Pancreas (tissue), 10 donors: Measurements from ENCODE around the gene KPNB1. TPM values are rescaled to one million over a fixed set of nuclear protein-coding genes. Genes with fewer than 3 reads are reported as not detected.

Source experiments
- ATAC-seq, 4 donors: fragments of 200-7000 bp; cut with Tn5 transposase; one replicate each; pipeline versions ENCODE4 v1.8.0 to v1.9.1; 2020; ENCODE audit warnings: mild to moderate bottlenecking in 4 of 4, moderate library complexity in 4 of 4
- DNase-seq, 6 donors: peaks; one replicate each; pipeline ENCODE4 v3.0.0-alpha.2; 2020
- FAIRE-seq: peaks from 2 replicates; lab custom pipeline; 2012; peaks lifted over from hg19 to GRCh38; lab: Jason Lieb, UNC
- H3K27ac ChIP-seq, 4 donors: fragments of 200-600 bp; sonication (generic); 1 replicate in 3 of 4; 2 replicates in 1 of 4; pipeline versions ENCODE4 v1.5.0 to v1.8.0; 2020
- H3K27me3 ChIP-seq, 4 donors: fragments of 200-600 bp; one replicate each; pipeline ENCODE4 v1.8.0; 2021
- H3K36me3 ChIP-seq, 3 donors: fragments of 200-600 bp; sonication (generic) in 1 of 3; one replicate each; pipeline versions ENCODE4 v1.5.0 to v1.8.0; 2020 to 2021
- H3K4me1 ChIP-seq, 3 donors: fragments of 200-600 bp; one replicate each; pipeline ENCODE4 v1.8.0; 2021
- H3K4me3 ChIP-seq, 4 donors: fragments of 200-600 bp; sonication (generic) in 2 of 4; one replicate each; pipeline versions ENCODE4 v1.5.0 to v1.8.0; 2020 to 2021
- H3K9me3 ChIP-seq, 4 donors: fragments of 200-600 bp; one replicate each; pipeline ENCODE4 v1.8.0; 2021
- CTCF ChIP-seq, 4 donors: fragments of 200-600 bp; sonication (generic) in 3 of 4; IDR thresholded peaks; one replicate each; pipeline versions ENCODE4 v1.5.0 to v1.8.0; 2021; ENCODE audit warnings: antibody characterized with exemption in 4 of 4
- WGBS, 2 donors: extraction: QIAGEN DNeasy Blood & Tissue Kit; methylation state at CpG; one replicate each; pipeline ENCODE4 v1.1.7; 2013; 5-methylcytosine and 5-hydroxymethylcytosine counted together
- intact Hi-C, 3 donors: fragments of 100-400 bp; cut with DNase I; formaldehyde crosslinking; loops; one replicate each; pipeline versions ENCODE4 v1.11.1 to v1.14.2; 2022
- polyA plus RNA-seq, 2 donors: library from polyadenylated mRNA; stranded (reverse); fragments of 200-250 nt; gene quantifications; one replicate each; pipeline ENCODE4 v1.2.3, GENCODE V29; 2013
- total RNA-seq, 6 donors: library from RNA; stranded (reverse); fragmentation: NEBNext Ultra II Directional in 4 of 6; extraction: Animal tissue kit (Norgen Biotek cat#: 25700) in 4 of 6; gene quantifications; one replicate each; pipeline versions ENCODE4 v1.2.1 to v1.2.4, GENCODE V29; 2021 to 2023
- donor health status: healthy with polysubstance abuse.
- donor health status: DM: no; HTN: no; CAD: no; lungs with moderate emphysema.
- donor health status: DM: no; HTN: no; CAD: no.
- donor health status: control.
- donor health status: control.
- donor health status: Bipolar disorder and iron deficiency.
- donor health status: DM: yes; HTN: yes; CAD: no.
- donor health status: DM: no; HTN: no; CAD: no.
- donor health status: DM: no; HTN: no; CAD: no.
- donor health status: DM: yes; HTN: yes; CAD: no.

Gene KPNB1
- total and polyA plus RNA-seq, 8 donors = 18.1 to 126 (median 115) TPM

- DNase-seq (peak in 3 of 6 donors; percentile 64 to 89 (median 65)), FAIRE-seq (no peak), ATAC-seq (peak in 3 of 4 donors; percentile 24 to 40 (median 29))
- H3K4me3 ChIP-seq = no peak overlapping the region
- H3K4me1 ChIP-seq = no peaks in the 10 kb centered on the region
- H3K9me3 ChIP-seq = no peaks in the 10 kb centered on the region
- no peak overlapping the region for H3K27ac ChIP-seq
- peak; percentile 91 to 93 (median 92) for TF ChIP-seq CTCF (IDR thresholded peaks at IDR 0.05)
- no peaks in the 10 kb centered on the region for H3K27me3 ChIP-seq
- intact Hi-C loops = loop anchor here in 1 of 3 donors (10.0 kb wide), 1 partner anchor 106 kb away; no protein-coding TSS in a partner anchor
- H3K36me3 ChIP-seq = no peaks in the 10 kb centered on the region
- WGBS, 2 donors = 57% methylated on average over 25 of the region's 25 CpGs
Measured at GRCh38 chr17:47698749-47699535, 49.2 kb downstream of the KPNB1 start.

- Histone ChIP-seq H3K27me3 (no peaks in the 10 kb centered on the region), H3K27ac (no peak overlapping the region), H3K9me3 (no peaks in the 10 kb centered on the region), H3K4me3 (no peak overlapping the region), H3K36me3 (no peaks in the 10 kb centered on the region), H3K4me1 (no peaks in the 10 kb centered on the region)
- TF ChIP-seq CTCF (IDR thresholded peaks at IDR 0.05) = no peak
- ATAC-seq (no peak), DNase-seq (peak in 1 of 6 donors; percentile 43), FAIRE-seq (no peak)
- 95 to 96% methylated on average over 4 of the region's 4 CpGs for WGBS, 2 donors
- intact Hi-C loops = loop anchor here in 1 of 3 donors (10.0 kb wide), 1 partner anchor 105 kb away; no protein-coding TSS in a partner anchor
Measured at GRCh38 chr17:47699536-47699840, 49.8 kb downstream of the KPNB1 start.

- FAIRE-seq (no peak), ATAC-seq (no peak), DNase-seq (peak in 1 of 6 donors; percentile 23)
- Histone ChIP-seq H3K4me3 (no peak overlapping the region), H3K4me1 (no peaks in the 10 kb centered on the region), H3K27ac (no peak overlapping the region), H3K27me3 (no peaks in the 10 kb centered on the region), H3K9me3 (no peaks in the 10 kb centered on the region), H3K36me3 (no peaks in the 10 kb centered on the region)
- TF ChIP-seq CTCF (IDR thresholded peaks at IDR 0.05) = no peak
- 84 to 88% methylated on average over 13 of the region's 13 CpGs for WGBS, 2 donors
- intact Hi-C loops = no loop called here
Measured at GRCh38 chr17:47700471-47701449, 51.0 kb downstream of the KPNB1 start.

GRCh38 chr17:47701608-47702007 lies 51.9 kb downstream of the KPNB1 start:
- Histone ChIP-seq H3K27me3 (no peaks in the 10 kb centered on the region), H3K4me3 (no peak overlapping the region), H3K27ac (no peak overlapping the region), H3K9me3 (no peaks in the 10 kb centered on the region), H3K4me1 (no peaks in the 10 kb centered on the region), H3K36me3 (no peaks in the 10 kb centered on the region)
- TF ChIP-seq CTCF (IDR thresholded peaks at IDR 0.05) = no peak
- 87 to 93% methylated on average over 4 of the region's 4 CpGs for WGBS, 2 donors
- intact Hi-C loops = no loop called here
- FAIRE-seq (no peak), DNase-seq (peak in 1 of 6 donors; percentile 23), ATAC-seq (no peak)
